ENCODE results near the gene C1orf174.

Gene C1orf174

GRCh38 chr1:3908886-3909517, 8.9 kb upstream of the C1orf174 start:
- H3K4me3 ChIP-seq (ENCODE audit: insufficient read depth, low read depth, low read length, poor library complexity, severe bottlenecking): no peak overlapping the region
- H3K27ac ChIP-seq (ENCODE audit: insufficient read depth, low read length, poor library complexity, severe bottlenecking): no peak overlapping the region
- no peak for DNase-seq
- H3K4me1 ChIP-seq (ENCODE audit: control insufficient read depth, insufficient read depth, low read length, poor library complexity, severe bottlenecking): peaks cover 4% of the 10 kb centered on the region
- no peaks in the 10 kb centered on the region for H3K9me3 ChIP-seq (ENCODE audit: control insufficient read depth, low read length)
- H3K36me3 ChIP-seq (ENCODE audit: control insufficient read depth, insufficient read depth, low read length): no peaks in the 10 kb centered on the region
- no peaks in the 10 kb centered on the region for H3K27me3 ChIP-seq (replicated peaks; ENCODE audit: control insufficient read depth, insufficient read depth, low read length, poor library complexity, severe bottlenecking)

- no peak overlapping the region for H3K27ac ChIP-seq (ENCODE audit: insufficient read depth, low read length, poor library complexity, severe bottlenecking)
- peaks cover 16% of the 10 kb centered on the region for H3K4me1 ChIP-seq (ENCODE audit: control insufficient read depth, insufficient read depth, low read length, poor library complexity, severe bottlenecking)
- H3K9me3 ChIP-seq (ENCODE audit: control insufficient read depth, low read length): no peaks in the 10 kb centered on the region
- no peaks in the 10 kb centered on the region for H3K36me3 ChIP-seq (ENCODE audit: control insufficient read depth, insufficient read depth, low read length)
- H3K4me3 ChIP-seq (ENCODE audit: insufficient read depth, low read depth, low read length, poor library complexity, severe bottlenecking): no peak overlapping the region
- no peak for DNase-seq
- no peaks in the 10 kb centered on the region for H3K27me3 ChIP-seq (replicated peaks; ENCODE audit: control insufficient read depth, insufficient read depth, low read length, poor library complexity, severe bottlenecking)
These were observed 7.6 kb upstream of the C1orf174 start for GRCh38 chr1:3907621-3908165.

DNA sequence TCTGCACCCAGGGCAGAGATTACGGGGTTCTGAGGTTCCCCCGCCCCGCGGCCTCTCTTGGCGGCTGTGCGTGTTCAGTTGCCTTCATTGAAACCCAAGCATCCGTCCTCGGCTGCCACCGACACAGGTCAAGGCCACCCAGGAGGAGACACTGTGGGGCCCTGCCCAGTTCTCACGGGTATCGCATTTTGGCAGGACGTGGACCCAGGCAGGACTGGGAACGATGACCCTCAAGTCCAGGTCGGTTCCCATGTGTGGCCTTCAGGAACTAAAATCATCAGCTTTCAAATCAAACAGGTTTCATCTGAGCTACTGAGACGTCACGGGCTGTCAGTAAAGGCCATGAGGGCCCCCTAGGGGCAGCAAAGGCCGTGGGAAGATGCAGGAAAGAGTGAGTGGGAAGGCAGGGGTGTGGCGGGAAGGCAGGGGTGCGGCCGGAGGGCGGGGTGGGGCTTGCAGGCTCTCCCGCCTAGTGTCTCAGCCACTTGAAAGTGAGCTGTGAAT, 7.0 kb upstream of the C1orf174 start:
- Histone ChIP-seq H3K27ac (ENCODE audit: insufficient read depth, low read length, poor library complexity, severe bottlenecking) (no peak overlapping the region), H3K9me3 (ENCODE audit: control insufficient read depth, low read length) (no peaks in the 10 kb centered on the region), H3K27me3 (replicated peaks; ENCODE audit: control insufficient read depth, insufficient read depth, low read length, poor library complexity, severe bottlenecking) (no peaks in the 10 kb centered on the region), H3K4me1 (ENCODE audit: control insufficient read depth, insufficient read depth, low read length, poor library complexity, severe bottlenecking) (peaks cover 22% of the 10 kb centered on the region), H3K36me3 (ENCODE audit: control insufficient read depth, insufficient read depth, low read length) (no peaks in the 10 kb centered on the region), H3K4me3 (ENCODE audit: insufficient read depth, low read depth, low read length, poor library complexity, severe bottlenecking) (no peak overlapping the region)
- no peak for DNase-seq

GRCh38 chr1:3906672-3907020, 6.6 kb upstream of the C1orf174 start:
- DNase-seq: no peak
- no peaks in the 10 kb centered on the region for H3K27me3 ChIP-seq (replicated peaks; ENCODE audit: control insufficient read depth, insufficient read depth, low read length, poor library complexity, severe bottlenecking)
- H3K27ac ChIP-seq (ENCODE audit: insufficient read depth, low read length, poor library complexity, severe bottlenecking): no peak overlapping the region
- no peak overlapping the region for H3K4me3 ChIP-seq (ENCODE audit: insufficient read depth, low read depth, low read length, poor library complexity, severe bottlenecking)
- no peaks in the 10 kb centered on the region for H3K36me3 ChIP-seq (ENCODE audit: control insufficient read depth, insufficient read depth, low read length)
- no peaks in the 10 kb centered on the region for H3K9me3 ChIP-seq (ENCODE audit: control insufficient read depth, low read length)
- peaks cover 25% of the 10 kb centered on the region for H3K4me1 ChIP-seq (ENCODE audit: control insufficient read depth, insufficient read depth, low read length, poor library complexity, severe bottlenecking)

GRCh38 chr1:3905953-3906671, 6.0 kb upstream of the C1orf174 start:
- no peaks in the 10 kb centered on the region for H3K27me3 ChIP-seq (replicated peaks; ENCODE audit: control insufficient read depth, insufficient read depth, low read length, poor library complexity, severe bottlenecking)
- no peak for DNase-seq
- H3K4me1 ChIP-seq (ENCODE audit: control insufficient read depth, insufficient read depth, low read length, poor library complexity, severe bottlenecking): peaks cover 27% of the 10 kb centered on the region

GRCh38 chr1:3905266-3905952, 5.3 kb upstream of the C1orf174 start:
- Histone ChIP-seq H3K27ac (ENCODE audit: insufficient read depth, low read length, poor library complexity, severe bottlenecking) (no peak overlapping the region), H3K4me1 (ENCODE audit: control insufficient read depth, insufficient read depth, low read length, poor library complexity, severe bottlenecking) (peaks cover 27% of the 10 kb centered on the region), H3K9me3 (ENCODE audit: control insufficient read depth, low read length) (no peaks in the 10 kb centered on the region), H3K36me3 (ENCODE audit: control insufficient read depth, insufficient read depth, low read length) (no peaks in the 10 kb centered on the region), H3K4me3 (ENCODE audit: insufficient read depth, low read depth, low read length, poor library complexity, severe bottlenecking) (no peak overlapping the region), H3K27me3 (replicated peaks; ENCODE audit: control insufficient read depth, insufficient read depth, low read length, poor library complexity, severe bottlenecking) (no peaks in the 10 kb centered on the region)
- no peak for DNase-seq

More at GRCh38 chr1:3905953-3906671, 6.0 kb upstream of the C1orf174 start:
- H3K27ac ChIP-seq (ENCODE audit: insufficient read depth, low read length, poor library complexity, severe bottlenecking): no peak overlapping the region
- H3K9me3 ChIP-seq (ENCODE audit: control insufficient read depth, low read length): no peaks in the 10 kb centered on the region
- H3K36me3 ChIP-seq (ENCODE audit: control insufficient read depth, insufficient read depth, low read length): no peaks in the 10 kb centered on the region
- H3K4me3 ChIP-seq (ENCODE audit: insufficient read depth, low read depth, low read length, poor library complexity, severe bottlenecking): no peak overlapping the region

- Histone ChIP-seq H3K4me1 (ENCODE audit: control insufficient read depth, insufficient read depth, low read length, poor library complexity, severe bottlenecking) (peaks cover 28% of the 10 kb centered on the region), H3K27ac (ENCODE audit: insufficient read depth, low read length, poor library complexity, severe bottlenecking) (no peak overlapping the region), H3K4me3 (ENCODE audit: insufficient read depth, low read depth, low read length, poor library complexity, severe bottlenecking) (no peak overlapping the region), H3K36me3 (ENCODE audit: control insufficient read depth, insufficient read depth, low read length) (no peaks in the 10 kb centered on the region), H3K27me3 (replicated peaks; ENCODE audit: control insufficient read depth, insufficient read depth, low read length, poor library complexity, severe bottlenecking) (no peaks in the 10 kb centered on the region), H3K9me3 (ENCODE audit: control insufficient read depth, low read length) (no peaks in the 10 kb centered on the region)
- DNase-seq: no peak
These were observed 4.7 kb upstream of the C1orf174 start for GRCh38 chr1:3904843-3905185.

- H3K4me1 ChIP-seq (ENCODE audit: control insufficient read depth, insufficient read depth, low read length, poor library complexity, severe bottlenecking): peaks cover 31% of the 10 kb centered on the region
- no peak for DNase-seq
- no peak overlapping the region for H3K27ac ChIP-seq (ENCODE audit: insufficient read depth, low read length, poor library complexity, severe bottlenecking)
- no peaks in the 10 kb centered on the region for H3K27me3 ChIP-seq (replicated peaks; ENCODE audit: control insufficient read depth, insufficient read depth, low read length, poor library complexity, severe bottlenecking)
- no peak overlapping the region for H3K4me3 ChIP-seq (ENCODE audit: insufficient read depth, low read depth, low read length, poor library complexity, severe bottlenecking)
- H3K36me3 ChIP-seq (ENCODE audit: control insufficient read depth, insufficient read depth, low read length): no peaks in the 10 kb centered on the region
- no peaks in the 10 kb centered on the region for H3K9me3 ChIP-seq (ENCODE audit: control insufficient read depth, low read length)
These were observed 4.2 kb upstream of the C1orf174 start for GRCh38 chr1:3904006-3904842.

GRCh38 chr1:3903141-3904005, 3.3 kb upstream of the C1orf174 start:
- Histone ChIP-seq H3K9me3 (ENCODE audit: control insufficient read depth, low read length) (no peaks in the 10 kb centered on the region), H3K27me3 (replicated peaks; ENCODE audit: control insufficient read depth, insufficient read depth, low read length, poor library complexity, severe bottlenecking) (no peaks in the 10 kb centered on the region), H3K27ac (ENCODE audit: insufficient read depth, low read length, poor library complexity, severe bottlenecking) (peak overlapping the region; percentile 54), H3K4me1 (ENCODE audit: control insufficient read depth, insufficient read depth, low read length, poor library complexity, severe bottlenecking) (peaks cover 31% of the 10 kb centered on the region), H3K36me3 (ENCODE audit: control insufficient read depth, insufficient read depth, low read length) (no peaks in the 10 kb centered on the region), H3K4me3 (ENCODE audit: insufficient read depth, low read depth, low read length, poor library complexity, severe bottlenecking) (no peak overlapping the region)
- no peak for DNase-seq

Data from effector memory CD4-positive, alpha-beta T cell (primary cell).